Kidney tubule cell (primary cell): Measurements from ENCODE around the gene ZNF133.

ENCODE experiments used
- DNase-seq: peaks from one replicate; pipeline ENCODE4 v3.0.0-alpha.2; 2018; ENCODE audit warnings: low spot score

Gene ZNF133

GRCh38 chr20:18362916-18363315 lies 74.6 kb downstream of the ZNF133 start:
- no peak for DNase-seq

DNA sequence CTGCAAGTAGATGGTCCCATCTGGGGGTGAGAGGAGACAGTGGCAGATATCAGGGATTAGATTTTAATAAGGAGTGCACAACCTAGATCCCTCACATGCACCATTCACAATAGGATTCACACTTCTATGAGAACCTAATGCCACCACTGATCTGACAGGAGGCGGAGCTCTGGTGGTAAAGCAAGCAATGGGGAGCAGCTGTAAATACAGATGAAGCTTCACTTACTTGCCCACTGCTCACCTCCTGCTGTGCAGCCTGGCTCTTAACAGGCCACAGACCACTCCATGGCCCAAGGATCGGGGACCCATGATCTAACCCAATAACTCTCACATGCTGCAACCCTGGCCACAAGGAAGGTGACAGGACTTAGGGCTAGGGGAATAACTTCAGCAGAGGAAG lies 75.4 kb downstream of the ZNF133 start:
- no peak for DNase-seq

DNA sequence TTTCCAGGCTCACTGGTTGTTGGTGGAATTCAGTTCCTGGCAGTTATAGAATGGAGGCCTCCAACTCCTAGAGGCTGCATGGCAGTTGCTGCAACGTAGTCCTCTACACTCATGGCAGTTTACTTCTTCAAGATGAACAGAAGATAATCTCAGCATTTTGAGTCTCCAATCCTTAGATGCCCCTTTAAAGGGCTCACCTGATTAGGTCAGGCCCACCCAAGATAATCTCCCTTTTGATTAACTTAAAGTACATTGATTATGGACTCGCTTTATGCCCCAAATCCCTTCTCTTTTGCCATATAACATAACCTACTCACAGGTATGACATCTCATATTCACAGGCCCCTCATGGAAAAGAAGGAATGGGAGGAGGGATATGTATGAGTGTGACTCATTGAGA lies 76.4 kb downstream of the ZNF133 start:
- no peak for DNase-seq
